A549 treated with GW870086 at 1 μM for 4 hours (cell line): Measurements from ENCODE around the gene KLHL40. TPM values are rescaled to one million over a fixed set of nuclear protein-coding genes. Genes with fewer than 3 reads are reported as not detected.

Experiments
- total RNA-seq: library from RNA; stranded (reverse); fragments of 200-300 nt; extraction: Qiagen RNA extraction; gene quantifications from 5 replicates; pipeline ENCODE4 v1.2.3, GENCODE V29; 2022; ENCODE audit warnings: low read depth

KLHL40 gene, protein sequence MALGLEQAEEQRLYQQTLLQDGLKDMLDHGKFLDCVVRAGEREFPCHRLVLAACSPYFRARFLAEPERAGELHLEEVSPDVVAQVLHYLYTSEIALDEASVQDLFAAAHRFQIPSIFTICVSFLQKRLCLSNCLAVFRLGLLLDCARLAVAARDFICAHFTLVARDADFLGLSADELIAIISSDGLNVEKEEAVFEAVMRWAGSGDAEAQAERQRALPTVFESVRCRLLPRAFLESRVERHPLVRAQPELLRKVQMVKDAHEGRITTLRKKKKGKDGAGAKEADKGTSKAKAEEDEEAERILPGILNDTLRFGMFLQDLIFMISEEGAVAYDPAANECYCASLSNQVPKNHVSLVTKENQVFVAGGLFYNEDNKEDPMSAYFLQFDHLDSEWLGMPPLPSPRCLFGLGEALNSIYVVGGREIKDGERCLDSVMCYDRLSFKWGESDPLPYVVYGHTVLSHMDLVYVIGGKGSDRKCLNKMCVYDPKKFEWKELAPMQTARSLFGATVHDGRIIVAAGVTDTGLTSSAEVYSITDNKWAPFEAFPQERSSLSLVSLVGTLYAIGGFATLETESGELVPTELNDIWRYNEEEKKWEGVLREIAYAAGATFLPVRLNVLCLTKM
- total RNA-seq, result not detected in 5 replicates

DNA sequence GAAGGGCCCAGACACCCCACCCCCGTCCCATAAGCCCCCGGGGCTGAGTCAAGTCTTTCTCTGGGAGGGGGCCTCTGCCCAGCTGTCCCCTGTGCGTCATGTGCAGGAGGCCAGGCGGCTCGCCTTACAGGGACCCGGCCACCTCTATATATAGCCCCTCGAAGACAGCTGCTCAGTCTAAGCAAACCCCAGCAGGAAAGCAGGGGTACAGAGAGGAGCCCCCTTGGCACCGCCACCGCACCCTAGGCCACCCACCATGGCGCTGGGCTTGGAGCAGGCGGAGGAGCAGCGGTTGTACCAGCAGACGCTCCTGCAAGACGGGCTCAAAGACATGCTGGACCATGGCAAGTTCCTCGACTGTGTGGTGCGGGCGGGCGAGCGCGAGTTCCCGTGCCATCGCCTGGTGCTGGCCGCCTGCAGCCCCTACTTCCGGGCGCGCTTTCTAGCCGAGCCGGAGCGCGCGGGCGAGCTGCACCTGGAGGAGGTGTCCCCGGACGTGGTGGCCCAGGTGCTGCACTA is at the start of gene KLHL40:
TSS of gene KLHL40 (plus strand) at position 175 of the 519 bp plus-strand sequence. CDS start at position 257, 82 bp downstream.

DNA sequence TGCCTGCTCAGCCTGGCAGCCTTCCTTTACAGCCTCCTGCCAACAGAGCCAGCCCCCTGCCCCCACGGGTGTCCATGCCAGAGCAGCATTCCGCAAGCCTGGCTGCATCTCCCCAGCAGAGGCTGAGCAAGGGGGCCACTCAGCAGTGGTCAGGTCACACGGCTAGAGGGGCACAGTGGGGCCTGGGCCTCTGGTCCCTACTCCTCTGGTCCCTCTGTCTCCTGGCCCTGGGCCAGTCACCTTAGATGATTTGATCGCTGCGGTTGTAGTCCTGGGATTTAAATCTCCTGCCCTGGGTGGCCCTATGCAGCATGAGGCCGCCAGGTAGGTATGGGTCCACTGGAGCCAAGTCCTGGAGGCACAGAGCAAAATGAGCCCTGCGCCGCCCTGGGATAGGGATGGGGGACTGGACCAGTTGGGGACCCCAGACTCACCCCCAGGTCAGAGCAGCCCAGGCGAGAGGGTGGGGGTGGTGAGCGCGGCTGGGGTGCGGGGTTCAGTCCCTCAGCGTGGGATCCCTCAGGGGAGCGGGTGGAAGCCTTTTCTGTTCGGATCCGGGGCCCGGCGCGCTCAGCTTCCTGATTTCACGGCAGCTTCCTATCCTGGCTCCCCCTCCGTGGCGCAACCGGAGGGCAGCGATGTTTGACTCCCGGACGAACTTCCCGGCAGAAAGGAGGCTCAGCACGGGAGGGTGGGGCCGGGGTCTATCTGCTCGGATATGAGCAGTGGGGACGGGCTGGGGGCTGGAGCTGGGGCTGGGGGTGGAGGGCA is 31.6 kb upstream of the KLHL40 start, which contains the start of gene ZBTB47:
TSS of gene ZBTB47 (plus strand) at position 138 of the 771 bp plus-strand sequence. CDS start 4,659 bp downstream, outside the sequence.

DNA sequence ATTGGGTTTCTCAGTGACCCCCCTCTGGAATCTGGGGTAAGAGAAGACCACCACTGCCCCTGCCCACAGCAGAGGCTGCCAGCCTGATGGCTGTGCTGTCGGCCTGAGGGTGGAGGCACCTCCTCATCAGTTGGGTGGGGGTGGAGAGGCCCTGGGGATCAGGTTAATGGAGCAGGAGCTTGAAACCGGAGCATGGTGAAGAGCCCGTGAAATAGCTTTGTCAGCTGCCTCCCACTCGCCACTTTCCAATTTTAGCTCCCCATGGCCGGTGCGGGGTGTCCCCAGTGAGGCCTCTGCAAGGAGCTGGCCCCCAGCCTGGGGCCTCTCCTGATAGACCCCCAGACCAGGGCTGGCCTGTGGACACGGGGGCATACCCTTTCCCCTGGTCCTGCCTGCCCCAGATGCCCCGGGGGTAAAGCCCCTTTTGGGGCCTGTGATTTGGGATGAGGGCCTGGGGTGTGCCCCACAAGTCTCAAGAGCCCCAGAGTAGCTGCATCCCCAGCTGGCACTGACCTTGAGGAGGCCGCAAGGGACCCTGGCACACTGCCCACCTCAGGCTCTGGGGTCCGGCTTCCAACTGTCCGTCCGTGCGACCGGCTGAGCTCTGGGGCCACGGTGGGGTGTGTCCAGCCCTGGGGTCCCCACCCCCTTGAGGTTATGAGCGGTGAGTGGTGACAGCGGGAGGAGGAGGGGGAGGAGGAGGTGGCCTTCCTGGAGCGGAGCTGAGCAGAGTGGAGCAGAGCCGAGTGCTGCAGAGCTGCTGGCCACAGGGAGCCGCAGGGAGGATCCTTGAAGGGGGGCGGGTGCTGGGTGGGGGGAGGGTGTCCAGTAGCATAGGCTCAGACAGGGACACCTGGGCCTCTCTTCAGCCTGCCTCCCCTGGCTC is 17.0 kb downstream of the KLHL40 start, which contains the start of gene HHATL:
TSS of gene HHATL (minus strand) at position 733 of the 886 bp plus-strand sequence. CDS start 1,972 bp downstream, outside the sequence.

Other genes starting within 250 kb of the KLHL40 start
- 0.31 to 0.94 TPM (median 0.65 TPM) in 5 replicates for gene VIPR1, start 182.9 kb upstream of the KLHL40 start, total RNA-seq
- 29.7 to 35.1 TPM (median 32.8 TPM) in 5 replicates for gene SEC22C, start 103.6 kb upstream of the KLHL40 start, total RNA-seq
- gene SS18L2, start 94.7 kb upstream of the KLHL40 start, total RNA-seq, result 15.8 to 21.8 TPM (median 18.4 TPM) in 5 replicates
- 6.3 to 11.8 TPM (median 11.3 TPM) in 5 replicates for gene NKTR, start 84.9 kb upstream of the KLHL40 start, total RNA-seq
- 4.6 to 6.6 TPM (median 5.7 TPM) in 5 replicates for gene ZBTB47, start 31.8 kb upstream of the KLHL40 start, total RNA-seq
- 0.31 TPM in 1 of 5 replicates, not detected in the others for gene HHATL, start 17.3 kb downstream of the KLHL40 start, total RNA-seq
- gene CCDC13, start 87.7 kb downstream of the KLHL40 start, total RNA-seq, result 0.41 to 0.61 TPM (median 0.46 TPM) in 5 replicates
- gene HIGD1A, start 119.0 kb downstream of the KLHL40 start, total RNA-seq, result 66.9 to 98.4 TPM (median 77.9 TPM) in 5 replicates
- 0.08 to 0.10 TPM in 2 of 5 replicates, not detected in the others for gene ACKR2, start 123.9 kb downstream of the KLHL40 start, total RNA-seq
- not detected in 5 replicates for gene CYP8B1, start 190.3 kb downstream of the KLHL40 start, total RNA-seq
- not detected in 5 replicates for gene ZNF662, start 220.6 kb downstream of the KLHL40 start, total RNA-seq